Measurements from ENCODE around the gene ZSWIM4. TPM values are rescaled to one million over a fixed set of nuclear protein-coding genes. Genes with fewer than 3 reads are reported as not detected.
"Not testable (repeated sequence)": the region's sequence is repeated elsewhere in the genome, so short reads cannot be mapped to it uniquely, and the experiment has no call there.

Gene ZSWIM4
- total RNA-seq, 1 experiment from 2014 or later, result 2.7 TPM

DNA sequence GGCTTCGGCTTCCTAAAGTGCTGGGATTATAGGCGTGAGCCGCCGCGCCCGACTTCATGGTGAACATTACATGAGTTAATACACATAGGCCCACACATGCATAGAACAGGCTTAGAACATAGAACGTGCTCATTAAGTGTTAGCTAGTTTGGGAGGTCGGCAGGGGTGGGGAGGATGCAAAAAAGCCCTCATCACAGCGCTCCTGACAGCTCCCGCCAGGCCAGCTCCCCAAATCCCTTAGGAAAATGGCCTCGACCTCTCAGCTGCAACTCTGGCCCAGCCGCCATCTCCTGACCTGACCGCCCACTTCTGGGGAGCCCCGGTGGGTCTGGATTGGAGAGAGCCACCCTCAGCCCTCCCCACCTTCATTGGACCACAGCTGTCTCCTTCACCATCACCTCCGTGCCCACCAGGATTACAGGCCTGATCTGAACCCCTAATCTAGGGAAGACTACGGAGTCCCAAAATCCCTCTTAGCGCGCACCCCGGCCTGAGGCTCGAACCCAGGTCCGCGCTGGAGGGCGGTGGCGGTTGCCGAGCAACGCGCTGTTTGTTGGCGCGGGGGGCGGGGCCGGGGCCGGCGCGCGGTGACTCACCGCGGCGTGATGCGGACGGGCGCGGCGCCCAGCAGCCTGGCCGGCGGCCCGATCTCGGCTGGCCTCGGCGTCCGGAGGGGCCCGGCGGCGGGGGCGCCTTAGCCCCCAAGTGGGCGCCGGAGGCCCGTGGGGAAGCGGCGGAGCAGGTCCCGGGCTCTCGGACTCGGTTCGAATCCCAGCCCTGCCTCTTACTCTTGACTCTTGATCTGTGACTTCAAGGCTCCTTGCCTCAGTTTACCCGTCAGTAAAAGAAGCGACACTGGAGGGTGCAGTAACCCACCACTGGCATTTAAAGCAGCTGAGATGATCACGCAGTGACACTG is 55.0 kb downstream of the ZSWIM4 start:
- peak; percentile 74 for DNase-seq (ENCODE audit: low read depth)

DNA sequence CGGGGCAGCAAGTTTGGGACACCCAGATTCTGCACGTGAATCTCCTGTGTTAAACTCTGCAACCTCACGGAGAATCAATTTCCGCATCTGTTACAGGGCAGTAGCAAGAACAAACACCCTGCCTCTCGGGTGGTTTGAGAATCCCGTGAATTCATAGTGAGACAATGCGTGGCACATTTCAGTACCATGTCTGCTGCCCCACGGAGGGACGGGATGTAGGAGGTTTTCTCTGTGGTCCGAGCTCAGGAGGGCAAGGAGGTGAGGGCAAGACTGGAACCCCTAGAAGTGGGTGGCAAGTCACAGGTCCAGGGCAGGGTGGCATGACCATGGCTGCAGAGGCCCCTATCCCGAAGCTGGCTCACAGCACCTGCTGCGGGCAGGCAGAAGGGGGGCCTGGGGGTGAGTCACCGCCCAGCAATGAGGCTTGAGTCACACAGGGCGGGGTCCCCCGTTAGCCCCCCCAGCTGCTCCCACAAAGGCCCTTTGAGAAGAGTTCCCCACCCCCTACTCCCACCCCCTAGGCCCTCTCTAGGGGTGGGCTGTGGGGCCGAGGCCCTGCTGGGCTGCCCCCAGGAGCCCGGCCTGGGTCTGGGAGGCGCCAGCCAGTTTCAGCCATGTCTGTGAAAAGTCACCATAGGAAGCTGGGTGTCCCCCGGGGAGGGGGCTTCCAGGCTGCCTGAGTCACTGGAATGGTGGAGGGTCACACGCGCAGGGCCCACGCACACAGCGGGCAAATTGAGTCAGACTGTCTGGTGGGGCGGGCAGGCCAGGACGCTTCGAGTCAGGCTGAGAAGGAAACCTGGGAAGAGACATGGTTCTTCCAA is 55.9 kb downstream of the ZSWIM4 start:
- DNase-seq (ENCODE audit: low read depth), result peak; percentile 97

DNA sequence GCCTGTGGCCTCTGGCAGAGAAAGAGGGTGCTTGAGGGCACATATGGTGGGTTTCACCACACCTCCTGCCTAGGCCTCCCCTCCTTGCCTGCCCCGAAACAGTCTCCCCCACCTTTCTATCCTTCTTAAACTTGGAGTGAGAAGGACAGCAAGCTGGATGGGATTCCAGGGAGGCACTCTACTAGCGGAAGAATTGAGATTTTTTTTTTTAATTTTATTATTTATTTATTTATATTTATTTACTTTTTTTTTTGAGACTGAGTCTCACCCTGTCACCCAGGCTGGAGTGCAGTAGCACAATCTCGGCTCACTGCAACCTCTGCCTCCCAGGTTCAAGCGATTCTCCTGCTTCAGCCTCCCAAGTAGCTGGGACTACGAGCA is 56.5 kb downstream of the ZSWIM4 start:
- not testable (repeated sequence) for DNase-seq (ENCODE audit: low read depth)

DNA sequence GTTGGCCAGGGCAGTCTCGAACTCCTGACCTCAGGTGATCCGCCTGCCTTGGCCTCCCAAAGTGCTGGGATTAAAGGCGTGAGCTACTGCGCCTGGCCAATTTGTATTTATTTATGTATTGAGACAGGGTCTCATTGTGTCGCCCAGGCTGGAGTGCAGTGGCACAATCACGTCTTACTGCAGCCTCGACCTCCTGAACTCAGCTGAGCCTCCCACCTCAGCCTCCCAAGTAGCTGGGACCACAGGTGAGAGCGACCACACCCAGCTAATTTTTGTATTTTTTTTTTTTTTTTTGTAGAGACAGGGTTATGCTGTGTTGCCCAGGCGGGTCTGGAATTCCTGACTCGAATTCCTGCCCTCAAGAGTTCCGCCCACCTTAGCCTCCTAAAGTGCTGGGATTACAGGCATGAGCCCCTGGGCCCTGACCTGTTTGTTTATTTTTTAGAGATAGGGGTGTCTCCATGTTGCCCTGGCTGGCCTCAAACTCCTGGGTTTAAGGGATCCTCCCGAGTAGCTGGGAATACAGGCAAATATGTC is 57.0 kb downstream of the ZSWIM4 start:
- DNase-seq (ENCODE audit: low read depth), result not testable (repeated sequence)

DNA sequence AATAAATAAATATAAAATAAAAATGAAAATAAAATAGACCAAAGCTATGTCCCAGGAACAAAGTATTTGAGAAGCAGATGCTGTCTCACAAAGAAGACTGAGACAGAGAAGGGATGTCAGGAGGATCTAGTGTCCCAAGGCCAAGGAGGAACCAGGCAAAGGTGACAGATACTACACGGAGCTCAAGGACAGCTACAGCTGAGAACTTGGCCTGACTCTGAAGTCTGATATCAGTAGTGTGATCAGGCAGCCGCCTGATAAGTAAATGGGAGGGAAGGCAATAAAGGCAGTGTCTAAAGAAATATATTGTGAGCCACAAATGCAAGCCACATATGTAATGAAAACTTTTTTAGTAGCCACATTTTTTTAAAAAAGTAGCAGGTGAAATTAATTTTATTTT is 61.3 kb downstream of the ZSWIM4 start:
- DNase-seq (ENCODE audit: low read depth), result no peak

DNA sequence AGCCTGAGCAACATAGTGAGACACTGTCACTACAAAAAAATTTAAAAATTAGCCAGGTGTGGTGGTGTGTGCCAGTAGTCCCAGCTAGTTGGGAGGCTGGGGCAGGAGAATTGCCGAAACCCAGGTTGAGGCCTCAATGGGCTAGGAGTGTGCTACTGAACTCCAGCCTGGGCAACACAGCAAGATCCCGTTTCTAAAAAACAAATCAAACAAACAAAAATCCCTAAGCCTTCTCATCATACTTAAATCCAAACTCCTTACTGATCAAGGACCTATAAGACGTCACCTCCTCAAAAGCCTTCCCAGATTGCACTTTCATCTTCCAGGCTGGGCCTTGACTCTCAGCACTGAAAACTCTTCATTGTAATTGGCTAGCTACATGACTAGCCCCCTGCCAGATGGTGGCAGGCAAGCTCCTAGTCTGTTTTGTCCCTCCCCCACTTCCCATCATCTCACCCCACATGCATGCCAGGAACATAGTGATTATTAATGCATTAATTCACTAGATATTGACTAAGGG is 64.2 kb downstream of the ZSWIM4 start:
- DNase-seq (ENCODE audit: low read depth), result no peak

DNA sequence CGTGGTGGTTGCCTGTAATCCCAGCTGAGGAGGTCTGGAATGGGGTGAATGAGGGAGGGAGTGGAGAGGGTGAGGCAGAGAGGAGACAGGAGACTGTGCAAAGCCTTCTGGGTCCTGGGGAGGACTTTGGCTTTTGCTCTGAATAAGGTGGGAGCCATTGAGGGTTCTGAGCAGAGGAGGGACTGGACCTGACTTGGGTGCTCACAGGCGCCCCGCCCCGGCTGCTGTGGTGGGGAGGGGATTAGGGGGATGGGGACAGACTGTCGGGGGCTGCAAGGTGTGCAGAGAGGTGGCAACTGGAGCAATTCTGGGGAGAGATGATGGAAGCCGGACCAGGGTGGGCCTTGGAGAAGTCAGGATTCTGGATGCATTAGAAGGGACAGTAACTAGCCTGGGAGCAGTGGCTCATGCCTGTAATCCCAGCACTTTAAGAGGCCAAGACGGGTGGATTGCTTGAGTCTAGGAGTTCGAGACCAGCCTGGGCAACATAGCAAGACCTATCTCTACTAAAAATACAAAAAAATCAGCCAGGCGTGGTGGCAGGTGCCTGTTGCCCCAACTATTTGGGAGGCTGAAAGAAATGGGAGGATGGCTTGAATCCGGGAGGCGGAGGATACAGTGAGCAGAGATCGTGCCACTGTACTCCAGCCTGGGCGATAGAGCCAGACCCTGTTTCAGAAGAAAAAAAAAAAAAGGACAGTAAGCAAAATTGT is 65.6 kb downstream of the ZSWIM4 start:
- no peak for DNase-seq (ENCODE audit: low read depth)

DNA sequence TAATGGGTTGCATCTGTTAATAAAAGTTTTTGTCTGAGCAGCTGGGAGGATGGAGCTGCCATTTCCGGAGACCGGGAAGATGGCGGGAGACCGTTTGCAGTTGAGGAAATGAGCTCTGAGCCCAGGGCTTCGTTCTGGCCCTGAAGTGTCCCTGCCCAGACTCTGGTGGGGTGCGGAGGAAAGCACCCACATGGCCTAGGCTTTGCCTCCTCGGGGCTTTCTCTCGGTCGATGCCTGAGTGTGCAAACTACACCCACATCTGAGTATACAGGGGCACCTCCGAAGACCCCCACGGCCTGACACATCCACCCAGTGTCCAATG is 66.1 kb downstream of the ZSWIM4 start:
- no peak for DNase-seq (ENCODE audit: low read depth)

DNA sequence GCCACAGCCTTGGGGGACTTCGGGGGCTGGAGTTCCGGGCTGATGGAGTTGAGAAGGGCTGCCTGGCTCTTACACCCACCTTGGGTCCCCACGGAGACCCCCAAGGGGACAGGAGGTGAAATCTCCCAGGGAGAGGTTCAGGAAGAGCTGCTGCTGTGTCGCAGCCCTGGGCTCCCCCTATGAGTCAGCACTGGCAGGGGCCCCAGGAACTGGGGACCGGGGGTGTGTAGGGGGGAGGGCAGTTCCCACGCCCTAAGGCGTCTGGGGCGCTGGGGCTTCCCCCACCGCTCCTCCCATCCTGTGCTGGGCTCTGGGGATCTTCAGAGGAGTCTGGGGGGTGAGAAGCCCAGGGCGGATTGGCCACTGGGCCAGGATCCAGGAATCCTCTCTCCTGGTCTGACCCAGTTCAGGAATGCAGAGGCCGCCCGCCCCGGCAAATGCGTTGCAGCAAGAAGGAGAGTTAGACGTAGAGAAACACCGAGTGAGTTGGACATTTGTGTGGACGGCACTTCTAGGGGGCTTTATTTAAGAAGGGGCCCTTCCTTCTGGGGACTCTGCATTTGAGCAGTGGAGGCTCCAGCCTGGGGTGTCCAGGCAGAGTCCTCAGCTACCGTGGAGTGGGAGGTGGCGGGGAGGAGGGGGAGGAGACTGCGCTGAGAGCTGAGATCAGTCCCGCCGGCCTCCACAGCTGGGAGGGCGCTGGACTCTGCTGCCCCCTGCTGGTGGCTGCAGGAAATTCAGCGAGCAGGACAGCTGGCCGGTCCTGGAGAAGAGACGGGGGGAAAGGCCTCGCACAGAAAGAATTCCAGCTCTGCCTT is 66.7 kb downstream of the ZSWIM4 start:
- DNase-seq (ENCODE audit: low read depth), result peak; percentile 86

DNA sequence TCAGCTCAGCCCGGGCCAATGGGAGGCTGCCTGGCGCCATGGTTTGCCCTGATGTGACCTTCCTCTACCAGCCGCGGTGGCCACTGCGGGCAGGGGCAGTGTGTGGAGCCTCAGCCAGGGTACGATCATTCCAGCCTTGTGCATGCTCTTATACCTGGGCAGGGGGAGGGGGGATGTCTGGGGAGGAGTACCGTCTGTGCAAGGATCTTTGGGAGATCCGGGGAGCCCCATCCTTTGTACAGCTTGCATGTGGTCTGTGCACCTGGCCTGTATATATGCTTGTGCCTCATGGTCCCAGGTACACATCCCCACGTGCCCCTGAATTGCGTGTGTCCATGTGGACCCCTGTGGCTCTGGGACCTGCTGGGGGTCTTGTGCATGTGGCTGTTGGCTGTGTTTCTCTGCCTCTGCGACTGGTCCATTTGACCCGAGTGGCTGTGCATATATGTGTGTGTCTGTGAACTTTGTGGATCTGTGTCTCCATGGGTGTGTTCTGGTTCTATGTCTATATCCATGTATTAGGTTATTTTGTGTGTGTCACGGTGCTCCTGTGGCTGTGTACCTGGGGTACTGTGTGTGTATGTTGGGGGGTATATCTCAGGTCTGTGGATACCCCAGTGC is 68.9 kb downstream of the ZSWIM4 start:
- no peak for DNase-seq (ENCODE audit: low read depth)

DNA sequence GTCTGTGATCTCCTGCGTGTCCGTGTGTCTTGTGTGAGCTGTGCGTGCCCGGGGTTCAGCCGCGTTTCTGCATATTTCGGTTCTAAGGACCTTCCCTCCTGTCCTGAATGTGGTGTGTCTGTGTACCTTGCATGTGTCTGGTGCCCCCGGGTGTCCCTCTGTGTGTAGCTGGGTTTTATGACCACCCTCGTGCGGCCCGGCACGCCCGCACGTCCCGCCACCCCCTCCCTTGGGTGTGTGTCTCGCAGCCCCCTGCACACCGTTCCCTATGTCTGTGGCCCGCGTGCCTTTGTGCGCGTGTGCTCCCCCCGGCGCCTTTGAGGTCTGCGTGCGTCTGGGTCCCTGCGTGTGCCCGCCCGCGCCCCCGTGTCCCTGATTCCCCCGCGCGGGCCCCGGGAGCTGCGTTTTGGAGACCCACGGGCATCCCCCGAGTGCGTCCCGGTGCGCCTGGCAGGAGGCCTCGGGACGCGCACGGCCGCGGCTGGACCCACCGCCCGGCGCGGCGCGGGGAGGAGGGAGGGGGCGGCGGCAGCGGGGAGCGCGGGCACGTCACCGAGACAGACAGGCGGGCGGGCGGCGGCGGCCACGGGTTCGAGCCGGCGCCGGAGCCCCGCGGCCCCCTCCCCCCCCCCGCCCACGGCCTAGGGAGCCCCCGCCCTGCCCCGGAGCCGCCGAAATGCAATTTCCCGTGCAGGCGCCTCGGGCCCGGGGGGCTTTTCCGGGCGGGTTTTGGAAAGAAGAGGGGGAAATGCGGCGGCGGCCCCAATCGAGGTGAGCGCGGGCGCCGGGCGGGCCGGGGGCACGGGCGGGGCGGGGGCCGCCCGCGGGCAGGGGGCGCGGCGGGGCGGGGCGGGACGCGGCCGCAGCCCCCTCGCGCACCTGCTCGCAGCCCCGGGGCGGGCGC is 69.7 kb downstream of the ZSWIM4 start:
- DNase-seq (ENCODE audit: low read depth), result no peak

DNA sequence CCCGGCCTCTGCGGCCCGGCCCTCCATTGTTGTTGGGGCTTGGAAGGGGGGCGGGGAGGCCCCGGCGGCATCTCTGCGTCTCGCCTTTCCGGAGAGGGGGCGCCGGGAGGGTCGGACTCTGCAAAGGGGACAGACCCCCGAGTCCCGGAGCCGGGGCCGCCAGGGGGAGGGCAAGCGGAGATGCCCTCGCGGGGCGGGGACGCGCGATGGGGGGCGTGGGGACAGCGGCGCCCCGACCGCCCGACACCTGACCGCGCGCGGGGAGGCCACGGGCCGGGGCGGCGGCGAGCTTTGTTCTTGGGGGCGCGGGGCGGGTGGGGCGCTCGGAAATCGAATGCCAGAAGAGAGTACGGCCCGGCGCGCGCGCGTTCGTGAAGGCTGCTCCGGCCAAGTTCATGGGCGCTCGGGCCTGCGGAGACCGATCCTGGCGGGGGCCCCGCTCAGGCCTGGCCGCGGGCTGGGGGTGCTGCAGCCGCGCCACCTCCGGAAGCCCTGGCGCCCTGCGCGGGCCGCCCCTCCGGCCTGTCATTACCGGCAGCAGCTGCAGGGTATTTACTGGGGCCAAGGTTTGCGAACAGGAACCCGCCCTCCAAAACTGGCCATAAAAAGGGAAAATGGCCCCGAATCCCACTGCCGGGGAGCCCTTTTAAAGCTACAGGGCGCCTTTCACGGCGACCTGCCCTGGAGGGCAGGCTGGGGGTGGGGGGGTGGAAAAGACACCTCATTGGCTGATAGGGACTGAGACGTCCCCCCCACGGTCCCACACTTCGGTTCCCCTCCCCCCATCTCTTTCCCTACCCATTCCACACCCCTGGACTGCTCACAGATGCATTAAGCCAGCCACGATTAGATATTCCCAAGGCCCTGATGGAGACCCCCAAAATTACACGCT is 70.6 kb downstream of the ZSWIM4 start:
- DNase-seq (ENCODE audit: low read depth), result no peak

DNA sequence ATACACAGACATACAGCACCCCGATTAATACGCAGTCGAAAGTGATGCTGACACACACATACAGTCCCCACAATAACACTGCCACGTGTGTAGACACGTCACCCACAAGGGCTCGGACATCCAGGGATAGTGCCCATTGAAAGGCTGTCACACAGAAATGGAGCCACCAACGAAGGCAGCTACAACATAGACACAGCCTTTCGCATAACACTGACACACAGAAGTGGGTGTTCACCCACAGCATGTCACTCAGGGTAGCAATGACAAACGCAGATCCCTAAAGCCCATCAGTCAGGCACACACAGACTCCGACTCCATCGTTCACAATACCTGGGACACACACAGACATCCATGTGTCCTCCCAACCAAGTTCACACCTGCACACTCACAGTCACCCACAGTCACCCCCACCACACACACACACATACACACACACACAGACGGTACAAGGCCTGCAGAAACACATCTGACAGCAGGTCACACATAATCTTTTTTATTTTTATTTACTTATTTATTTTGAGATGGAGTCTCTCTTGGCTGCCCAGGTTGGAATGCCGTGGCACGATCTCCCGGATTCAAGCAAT is 71.3 kb downstream of the ZSWIM4 start:
- DNase-seq (ENCODE audit: low read depth), result no peak

DNA sequence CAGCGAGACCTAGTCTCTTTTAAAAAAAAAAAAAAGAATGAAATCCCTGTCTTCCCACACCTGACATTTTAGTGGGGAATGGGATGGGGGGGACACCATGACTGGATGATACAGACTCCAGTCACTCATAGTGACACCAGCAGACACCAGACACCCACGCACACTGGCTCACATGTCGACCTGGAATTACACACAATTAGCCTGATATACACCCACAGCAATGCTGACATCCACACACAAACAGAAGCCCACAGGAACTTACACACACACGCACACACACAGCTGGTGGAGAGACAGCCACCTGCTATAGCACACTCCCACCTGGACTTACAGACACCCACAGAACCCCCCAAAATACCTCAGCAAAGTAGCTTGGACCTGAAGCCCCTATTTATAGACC is 73.4 kb downstream of the ZSWIM4 start:
- no peak for DNase-seq (ENCODE audit: low read depth)

DNA sequence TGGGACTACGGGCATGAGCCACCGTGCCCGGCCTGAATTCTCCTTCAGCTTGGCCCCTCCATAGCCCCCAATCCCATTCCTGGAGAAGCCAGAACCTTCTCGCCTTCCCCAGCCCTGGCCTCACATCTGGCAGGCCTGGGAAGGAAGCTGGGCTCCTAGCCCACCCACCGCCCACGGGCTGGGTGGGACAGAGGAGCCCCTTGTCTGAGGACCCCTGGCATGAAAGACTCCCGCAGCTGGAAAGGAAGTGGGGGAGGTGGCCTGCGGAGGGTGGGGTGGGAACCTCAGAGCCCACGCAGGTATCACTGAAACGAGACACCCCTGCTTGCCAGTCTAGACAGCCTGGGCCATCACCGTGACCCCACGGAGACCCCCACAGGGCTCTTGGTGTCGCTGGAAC is 74.0 kb downstream of the ZSWIM4 start:
- no peak for DNase-seq (ENCODE audit: low read depth)

DNA sequence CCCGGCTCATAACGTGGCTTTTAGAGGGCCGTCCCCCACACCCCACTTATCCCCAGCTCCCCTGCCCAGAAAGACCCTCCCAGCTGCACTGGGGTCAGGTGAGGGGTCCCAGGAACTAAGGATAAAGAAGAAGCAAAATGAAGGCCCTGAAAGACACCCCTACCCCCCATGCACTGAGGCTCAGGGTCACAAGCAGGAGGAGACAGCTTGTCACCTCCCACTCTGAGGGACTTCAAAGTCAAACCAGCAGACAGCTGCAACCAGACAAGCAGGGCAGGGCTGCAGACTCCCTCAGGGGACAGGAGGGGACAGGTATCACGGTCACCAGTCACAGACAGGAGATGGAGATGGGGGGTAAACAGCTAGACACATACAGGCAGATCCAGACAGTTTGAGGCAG is 75.6 kb downstream of the ZSWIM4 start:
- DNase-seq (ENCODE audit: low read depth), result no peak

DNA sequence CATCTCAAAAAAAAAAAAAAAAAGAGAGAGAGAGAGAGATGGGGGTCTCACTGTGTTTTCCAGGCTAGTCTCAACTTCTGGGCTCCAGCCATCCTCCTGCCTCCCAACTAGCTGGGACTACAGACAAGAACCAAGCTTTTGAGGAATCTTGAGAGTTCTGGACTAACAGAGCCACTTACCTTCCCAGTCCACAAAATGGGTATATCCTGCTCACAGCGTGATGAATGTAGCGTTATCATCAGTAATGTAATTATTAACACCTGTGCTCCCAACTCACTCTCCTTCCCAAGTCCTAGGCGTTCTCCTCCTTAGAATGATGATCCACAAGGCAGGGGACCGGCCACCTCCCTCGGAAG is 77.1 kb downstream of the ZSWIM4 start:
- no peak for DNase-seq (ENCODE audit: low read depth)
